ENCODE data around the gene MAP4K4. TPM values are rescaled to one million over a fixed set of nuclear protein-coding genes. Genes with fewer than 3 reads are reported as not detected.

Gene MAP4K4
- total RNA-seq, 4 donors from 2014 or later: 14.2 to 65.2 (median 29.1) TPM

DNA sequence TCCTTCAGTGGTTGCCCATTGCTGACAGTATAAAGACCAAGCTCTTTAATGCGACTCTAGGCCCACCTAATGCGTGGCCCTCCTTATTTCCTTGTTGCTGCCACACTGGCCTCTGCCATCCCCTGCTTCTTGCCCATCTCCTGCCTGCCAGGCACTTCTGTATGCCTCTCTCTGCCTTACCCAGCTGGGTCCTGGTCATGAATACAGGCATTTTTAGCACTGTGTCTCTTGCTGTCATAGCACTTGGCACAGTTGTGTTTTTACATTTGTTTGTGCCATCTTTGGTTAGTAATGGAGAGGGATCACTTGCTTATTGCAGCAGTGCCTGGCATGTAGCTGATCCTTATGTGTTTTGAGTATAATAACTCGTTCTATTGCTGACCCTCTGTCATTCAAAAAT is 38.7 kb downstream of the MAP4K4 start:
- Histone ChIP-seq H3K4me1 (peaks cover 0 to 41% (median 2%) of the 10 kb centered on the region in 4 donors), H3K4me3 (no peak overlapping the region), H3K9me3 (no peaks in the 10 kb centered on the region), H3K27me3 (no peaks in the 10 kb centered on the region), H3K36me3 (no peaks in the 10 kb centered on the region), H3K27ac (no peak overlapping the region)
- DNase-seq: no peak
- TF ChIP-seq, protein P1, sequence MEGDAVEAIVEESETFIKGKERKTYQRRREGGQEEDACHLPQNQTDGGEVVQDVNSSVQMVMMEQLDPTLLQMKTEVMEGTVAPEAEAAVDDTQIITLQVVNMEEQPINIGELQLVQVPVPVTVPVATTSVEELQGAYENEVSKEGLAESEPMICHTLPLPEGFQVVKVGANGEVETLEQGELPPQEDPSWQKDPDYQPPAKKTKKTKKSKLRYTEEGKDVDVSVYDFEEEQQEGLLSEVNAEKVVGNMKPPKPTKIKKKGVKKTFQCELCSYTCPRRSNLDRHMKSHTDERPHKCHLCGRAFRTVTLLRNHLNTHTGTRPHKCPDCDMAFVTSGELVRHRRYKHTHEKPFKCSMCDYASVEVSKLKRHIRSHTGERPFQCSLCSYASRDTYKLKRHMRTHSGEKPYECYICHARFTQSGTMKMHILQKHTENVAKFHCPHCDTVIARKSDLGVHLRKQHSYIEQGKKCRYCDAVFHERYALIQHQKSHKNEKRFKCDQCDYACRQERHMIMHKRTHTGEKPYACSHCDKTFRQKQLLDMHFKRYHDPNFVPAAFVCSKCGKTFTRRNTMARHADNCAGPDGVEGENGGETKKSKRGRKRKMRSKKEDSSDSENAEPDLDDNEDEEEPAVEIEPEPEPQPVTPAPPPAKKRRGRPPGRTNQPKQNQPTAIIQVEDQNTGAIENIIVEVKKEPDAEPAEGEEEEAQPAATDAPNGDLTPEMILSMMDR (IDR thresholded peaks at IDR 0.05): no peak
- TF ChIP-seq POLR2A (IDR thresholded peaks at IDR 0.05): no peak

DNA sequence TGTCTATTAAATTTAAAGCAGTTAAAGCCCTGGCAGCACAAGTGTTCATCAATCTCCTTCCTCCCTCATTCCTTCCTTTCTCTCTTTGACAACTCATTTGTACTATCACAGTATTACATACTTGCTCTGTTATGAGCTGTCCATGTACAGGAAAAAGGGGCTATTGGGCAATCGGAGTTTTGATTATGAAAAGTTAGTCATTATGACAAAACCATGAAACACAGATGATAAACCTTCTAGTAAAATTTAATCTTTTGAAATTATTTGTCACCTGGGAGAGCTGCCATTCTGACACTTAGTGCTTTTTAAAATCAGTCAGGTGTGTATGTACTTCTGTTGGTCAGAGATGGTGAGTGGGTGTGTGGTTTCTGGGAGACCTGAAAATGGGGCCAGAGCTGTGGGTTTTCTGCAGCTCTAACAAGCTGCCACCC is 39.4 kb downstream of the MAP4K4 start:
- TF ChIP-seq, protein P1 (IDR thresholded peaks at IDR 0.05): no peak
- TF ChIP-seq POLR2A (IDR thresholded peaks at IDR 0.05): no peak
- peaks cover 0 to 41% (median 3%) of the 10 kb centered on the region in 4 donors for H3K4me1 ChIP-seq

DNA sequence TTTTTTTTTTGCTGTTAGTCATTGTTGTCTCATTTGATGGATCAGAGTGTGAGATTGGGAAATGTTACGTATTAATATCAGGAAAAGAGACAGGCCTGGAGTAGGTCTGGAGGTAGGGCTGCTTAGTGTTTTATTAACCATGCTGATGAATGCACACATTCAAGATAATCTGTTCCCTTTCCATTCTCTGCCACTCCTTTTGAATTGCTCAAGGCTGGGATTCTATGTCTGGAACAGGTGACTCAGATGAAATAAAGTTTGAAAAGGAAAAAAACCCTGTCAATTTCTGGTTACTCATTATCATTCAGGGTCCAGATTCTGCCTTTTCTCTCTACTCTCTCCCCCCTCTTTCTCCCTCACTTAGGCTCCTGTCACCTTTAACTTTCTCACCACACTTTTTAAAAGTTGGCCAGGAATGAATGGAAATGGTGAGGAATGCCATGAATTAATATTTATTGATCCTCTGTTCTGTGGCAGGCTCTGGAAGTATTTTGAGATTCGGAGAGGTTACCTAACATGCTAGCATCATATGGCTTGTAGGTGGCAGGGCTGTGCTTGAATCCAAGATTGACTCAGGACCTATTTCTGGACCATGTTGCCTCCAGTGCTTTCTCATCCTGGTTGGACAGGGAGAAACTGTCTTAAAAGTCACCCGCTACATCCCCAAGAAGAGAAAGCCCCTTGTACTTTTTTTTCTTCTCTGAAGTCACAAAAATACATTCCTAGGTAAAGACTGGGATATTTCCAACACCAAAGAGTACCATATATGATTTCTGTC is 40.2 kb downstream of the MAP4K4 start:
- no peaks in the 10 kb centered on the region for H3K27me3 ChIP-seq
- H3K27ac ChIP-seq: peak overlapping the region in 2 of 4 donors; percentile 19 to 22
- H3K4me1 ChIP-seq: peaks cover 0 to 48% (median 5%) of the 10 kb centered on the region in 4 donors
- H3K4me3 ChIP-seq: no peak overlapping the region
- H3K36me3 ChIP-seq: no peaks in the 10 kb centered on the region
- TF ChIP-seq, protein P1 (IDR thresholded peaks at IDR 0.05): no peak
- no peak for TF ChIP-seq POLR2A (IDR thresholded peaks at IDR 0.05)
- no peaks in the 10 kb centered on the region for H3K9me3 ChIP-seq
- no peak for DNase-seq

More for the DNA sequence above, 39.4 kb downstream of the MAP4K4 start:
- H3K36me3 ChIP-seq: no peaks in the 10 kb centered on the region
- no peak overlapping the region for H3K27ac ChIP-seq
- no peak overlapping the region for H3K4me3 ChIP-seq
- DNase-seq: no peak
- H3K9me3 ChIP-seq: no peaks in the 10 kb centered on the region
- H3K27me3 ChIP-seq: no peaks in the 10 kb centered on the region

DNA sequence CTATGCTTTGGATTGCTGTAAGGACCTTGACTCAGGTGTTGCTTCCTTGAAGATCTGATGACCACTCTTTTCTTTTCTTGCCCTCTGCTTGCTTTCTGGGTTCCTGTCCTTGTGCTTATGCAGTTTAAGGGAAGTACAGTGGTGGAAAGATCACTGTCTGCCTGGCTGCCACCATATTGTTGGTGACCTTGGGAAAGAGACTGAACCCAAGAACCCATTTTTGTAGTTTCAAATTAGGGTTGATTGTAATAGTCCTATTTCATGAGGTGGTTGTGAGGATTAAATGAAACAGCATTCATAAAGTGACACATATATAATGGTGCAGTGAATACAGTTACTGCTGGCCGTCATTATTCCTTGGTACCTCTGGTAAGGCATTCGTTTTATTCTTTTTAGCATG is 41.1 kb downstream of the MAP4K4 start:
- Histone ChIP-seq H3K4me3 (no peak overlapping the region), H3K27ac (no peak overlapping the region), H3K27me3 (no peaks in the 10 kb centered on the region), H3K9me3 (no peaks in the 10 kb centered on the region), H3K4me1 (peaks cover 0 to 45% (median 5%) of the 10 kb centered on the region in 4 donors), H3K36me3 (no peaks in the 10 kb centered on the region)
- no peak for TF ChIP-seq POLR2A (IDR thresholded peaks at IDR 0.05)
- TF ChIP-seq, protein P1 (IDR thresholded peaks at IDR 0.05): no peak
- no peak for DNase-seq

DNA sequence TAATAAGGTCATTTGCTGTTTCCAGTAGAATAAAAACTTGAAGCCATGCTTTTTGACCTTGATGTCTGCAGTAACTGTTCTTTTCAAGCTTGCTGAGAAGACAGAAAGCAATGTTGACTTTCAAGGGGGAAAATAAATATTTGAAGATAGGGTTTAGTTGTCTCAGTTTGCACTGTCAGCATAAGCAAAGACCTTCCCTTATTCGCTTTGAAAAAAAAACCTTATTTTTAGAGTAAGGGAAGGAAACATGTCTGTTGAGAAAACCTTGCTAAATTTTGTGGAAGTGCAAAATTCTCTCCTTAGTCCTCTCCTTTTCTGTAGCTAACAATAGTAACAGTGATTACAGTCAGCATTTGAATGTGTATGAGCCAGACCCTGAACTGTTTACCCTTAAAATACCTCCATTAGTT is 43.1 kb downstream of the MAP4K4 start:
- H3K4me1 ChIP-seq: peaks cover 0 to 34% (median 5%) of the 10 kb centered on the region in 4 donors
- H3K27ac ChIP-seq: no peak overlapping the region
- H3K27me3 ChIP-seq: no peaks in the 10 kb centered on the region
- no peaks in the 10 kb centered on the region for H3K9me3 ChIP-seq
- no peaks in the 10 kb centered on the region for H3K36me3 ChIP-seq
- H3K4me3 ChIP-seq: no peak overlapping the region
- no peak for DNase-seq
- TF ChIP-seq, protein P1 (IDR thresholded peaks at IDR 0.05): no peak
- no peak for TF ChIP-seq POLR2A (IDR thresholded peaks at IDR 0.05)
